WERI-Rb-1 (cell line): ENCODE measurements around the gene MCCC2.
"Not testable (repeated sequence)": the region's sequence is repeated elsewhere in the genome, so short reads cannot be mapped to it uniquely, and the experiment has no call there.

Source experiments
- DNase-seq: peaks from one replicate; pipeline ENCODE4 v3.0.0-alpha.2; 2020
- H3K27ac ChIP-seq: fragments of 250-450 bp; sonication (Bioruptor Pico); 2 replicates; pipeline ENCODE4 v1.5.1; 2020; ENCODE audit warnings: mild to moderate bottlenecking, moderate library complexity
- H3K27me3 ChIP-seq: fragments of 250-450 bp; sonication (Bioruptor Pico); 2 replicates; pipeline ENCODE4 v1.5.1; 2021; ENCODE audit warnings: mild to moderate bottlenecking, low read depth, moderate library complexity; ENCODE audit not compliant: insufficient read depth, severe bottlenecking
- H3K36me3 ChIP-seq: fragments of 250-450 bp; sonication (Bioruptor Pico); 2 replicates; pipeline ENCODE4 v1.5.1; 2020; ENCODE audit warnings: mild to moderate bottlenecking, moderate library complexity
- H3K4me3 ChIP-seq: 2 replicates; pipeline ENCODE4 v1.5.1; 2011; ENCODE audit warnings: low read depth, mild to moderate bottlenecking, control low read depth, low read length
- H3K9me3 ChIP-seq: fragments of 250-450 bp; sonication (Bioruptor Pico); 2 replicates; pipeline ENCODE4 v1.5.1; 2021; ENCODE audit warnings: mild to moderate bottlenecking, moderate library complexity; ENCODE audit not compliant: severe bottlenecking
- CTCF ChIP-seq: IDR thresholded peaks from 2 replicates; pipeline ENCODE4 v1.5.1; 2011; ENCODE audit warnings: low read depth, mild to moderate bottlenecking, control low read depth, inconsistent platforms, low read length

The MCCC2 gene

GRCh38 chr5:71596169-71596568 is 9.0 kb downstream of the MCCC2 start:
- no peaks in the 10 kb centered on the region for H3K9me3 ChIP-seq
- no peak overlapping the region for H3K27ac ChIP-seq
- no peak overlapping the region for H3K4me3 ChIP-seq
- no peak for TF ChIP-seq CTCF
- DNase-seq: no peak
- H3K27me3 ChIP-seq: no peaks in the 10 kb centered on the region
- H3K36me3 ChIP-seq: peaks cover 28% of the 10 kb centered on the region

GRCh38 chr5:71597001-71597400 is 9.9 kb downstream of the MCCC2 start:
- H3K4me3 ChIP-seq: no peak overlapping the region
- H3K36me3 ChIP-seq: peaks cover 28% of the 10 kb centered on the region
- TF ChIP-seq CTCF: no peak
- H3K9me3 ChIP-seq: no peaks in the 10 kb centered on the region
- no peak overlapping the region for H3K27ac ChIP-seq
- H3K27me3 ChIP-seq: no peaks in the 10 kb centered on the region
- DNase-seq: no peak

GRCh38 chr5:71600783-71601182 is 13.6 kb downstream of the MCCC2 start:
- no peak for DNase-seq
- Histone ChIP-seq H3K36me3 (peaks cover 31% of the 10 kb centered on the region), H3K27ac (no peak overlapping the region), H3K9me3 (no peaks in the 10 kb centered on the region), H3K27me3 (no peaks in the 10 kb centered on the region), H3K4me3 (no peak overlapping the region)
- TF ChIP-seq CTCF: no peak

GRCh38 chr5:71601222-71602026 is 14.3 kb downstream of the MCCC2 start:
- TF ChIP-seq CTCF: peak; percentile 72
- Histone ChIP-seq H3K36me3 (peaks cover 28% of the 10 kb centered on the region), H3K9me3 (no peaks in the 10 kb centered on the region), H3K27me3 (no peaks in the 10 kb centered on the region), H3K27ac (no peak overlapping the region), H3K4me3 (no peak overlapping the region)
- DNase-seq: peak; percentile 34

GRCh38 chr5:71609916-71610315 is 22.8 kb downstream of the MCCC2 start:
- not testable (repeated sequence) for H3K27ac ChIP-seq, DNase-seq, H3K4me3 ChIP-seq, H3K9me3 ChIP-seq, H3K27me3 ChIP-seq, H3K36me3 ChIP-seq

GRCh38 chr5:71615809-71616208 is 28.7 kb downstream of the MCCC2 start:
- Histone ChIP-seq H3K36me3 (no peaks in the 10 kb centered on the region; the same call in 1 of the 2 replicates), H3K4me3 (no peak overlapping the region), H3K27me3 (no peaks in the 10 kb centered on the region), H3K27ac (no peak overlapping the region), H3K9me3 (no peaks in the 10 kb centered on the region)
- no peak for DNase-seq
- TF ChIP-seq CTCF: no peak
